K562 (cell line): ENCODE data around the gene TPO. TPM values are rescaled to one million over a fixed set of nuclear protein-coding genes. Genes with fewer than 3 reads are reported as not detected.

Experiments used
- ATAC-seq: fragments of 200-7000 bp; cut with Tn5 transposase; 3 replicates; pipeline ENCODE4 v1.9.1; 2020; ENCODE audit warnings: moderate library complexity
- BruUV-seq: library from RNA; stranded (reverse); fragments of 400-500 nt; replicated peaks from 2 replicates; lab custom pipeline; 2021; lab: Mats Ljungman, UMichigan
- CTCF ChIA-PET: fragments of 300-600 bp; formaldehyde crosslinking; extraction: SDS; loops from one replicate; lab custom pipeline; 2021; ENCODE audit warnings: low intra/inter-chr PET ratio; lab: Yijun Ruan, JAX
- POLR2A ChIA-PET: fragments of 300-600, 350-650 bp; sonication (Branson Sonifier 250); formaldehyde crosslinking; extraction: SDS; loops from one replicate; lab custom pipeline; 2021; ENCODE audit warnings: antibody characterized with exemption, inconsistent platforms; lab: Yijun Ruan, JAX
- DNase-seq, 4 experiments: peaks; one replicate each; pipeline versions ENCODE4 v3.0.0 to v3.0.0-alpha.2; 2011 to 2018; ENCODE audit warnings: low spot score in 3 of 4, mixed read lengths in 3 of 4; ENCODE audit errors: extremely low read depth in 1 of 4
- FAIRE-seq: peaks from 2 replicates; lab custom pipeline; 2011; peaks lifted over from hg19 to GRCh38; lab: Jason Lieb, UNC
- H2AFZ ChIP-seq: 2 replicates; pipeline ENCODE4 v1.6.0; 2011; ENCODE audit warnings: low read depth, low read length, control low read depth, inconsistent platforms
- H3K27ac ChIP-seq: fragments of 200-600 bp; 3 replicates; pipeline ENCODE4 v1.8.0; 2011; ENCODE audit warnings: low read depth, mild to moderate bottlenecking, control low read depth, inconsistent platforms, low read length, moderate library complexity, mixed read lengths; ENCODE audit errors: extremely low read depth
- H3K27me3 ChIP-seq, 2 experiments: fragments of 300-600 bp in 1 of 2; 2 replicates in 1 of 2; 3 replicates in 1 of 2; pipeline versions ENCODE4 v1.6.0 to v1.8.0; 2011; ENCODE audit warnings: inconsistent platforms in 2 of 2, low read length in 2 of 2, mild to moderate bottlenecking in 1 of 2, mixed read lengths in 1 of 2, moderate library complexity in 1 of 2; ENCODE audit not compliant: control insufficient read depth in 2 of 2, insufficient read depth in 2 of 2
- H3K36me3 ChIP-seq: fragments of 300-600 bp; 3 replicates; pipeline ENCODE4 v1.8.0; 2011; ENCODE audit warnings: mild to moderate bottlenecking, low read length, inconsistent platforms; ENCODE audit not compliant: control insufficient read depth, insufficient read depth
- H3K4me1 ChIP-seq, 2 experiments: fragments of 200-600 bp in 1 of 2; replicated peaks in 1 of 2; 2 replicates in 1 of 2; 3 replicates in 1 of 2; pipeline versions ENCODE4 v1.5.1 to v1.8.0; 2011; ENCODE audit warnings: inconsistent platforms in 2 of 2, low read length in 2 of 2, mild to moderate bottlenecking in 1 of 2, mixed read lengths in 1 of 2, moderate library complexity in 1 of 2; ENCODE audit not compliant: control insufficient read depth in 2 of 2, insufficient read depth in 2 of 2
- H3K4me2 ChIP-seq: 2 replicates; pipeline ENCODE4 v1.6.1; 2011; ENCODE audit warnings: low read length, control low read depth, inconsistent platforms, mixed read lengths; ENCODE audit not compliant: insufficient read depth
- H3K4me3 ChIP-seq: fragments of 200-600 bp; sonication (generic), shearing (Covaris generic); 2 replicates; pipeline ENCODE4 v1.5.1; 2016; ENCODE audit warnings: control low read depth, inconsistent platforms
- H3K79me2 ChIP-seq: fragments of 200-600 bp; 3 replicates; pipeline ENCODE4 v1.8.0; 2011; ENCODE audit warnings: low read length, inconsistent platforms; ENCODE audit not compliant: control insufficient read depth, insufficient read depth
- H3K9ac ChIP-seq, 2 experiments: 2 replicates each; pipeline versions ENCODE4 v1.6.0 to v1.6.1; 2011; ENCODE audit warnings: low read depth in 2 of 2, low read length in 2 of 2, control low read depth in 1 of 2, inconsistent platforms in 1 of 2, mild to moderate bottlenecking in 1 of 2, mixed read lengths in 1 of 2; ENCODE audit not compliant: insufficient read depth in 1 of 2
- H3K9me1 ChIP-seq: one replicate; pipeline ENCODE4 v1.6.0; 2011; ENCODE audit warnings: inconsistent platforms, mild to moderate bottlenecking, low read length, moderate library complexity; ENCODE audit not compliant: control insufficient read depth, insufficient read depth
- H3K9me3 ChIP-seq: replicated peaks from 2 replicates; pipeline ENCODE4 v1.5.1; 2011; ENCODE audit warnings: low read depth, low read length, inconsistent platforms; ENCODE audit not compliant: control insufficient read depth, insufficient read depth
- H4K20me1 ChIP-seq: replicated peaks from 2 replicates; pipeline ENCODE4 v1.6.1; 2011; ENCODE audit warnings: low read length, inconsistent platforms, mixed read lengths; ENCODE audit not compliant: control insufficient read depth, insufficient read depth
- ATF1 ChIP-seq, 2 experiments: fragments of 450-650 bp in 1 of 2; IDR thresholded peaks; 2 replicates each; pipeline ENCODE4 v1.6.1; 2016; ENCODE audit warnings: missing compliant biosample characterization in 1 of 2, missing genetic modification characterization in 1 of 2
- CREB1 ChIP-seq, 2 experiments: sonication (generic) in 1 of 2; formaldehyde crosslinking in 1 of 2; IDR thresholded peaks; 2 replicates each; pipeline versions ENCODE4 v1.6.1 to v1.8.0; 2012 to 2022; ENCODE audit warnings: inconsistent platforms in 1 of 2, mild to moderate bottlenecking in 1 of 2, missing genetic modification reagents in 1 of 2, moderate library complexity in 1 of 2
- CTCF ChIP-seq, 3 experiments: IDR thresholded peaks in 2 of 3; conservative IDR thresholded peaks in 1 of 3; 2 replicates each; pipeline ENCODE4 v1.5.1; 2011 to 2012; ENCODE audit warnings: low read length in 3 of 3, mild to moderate bottlenecking in 3 of 3, control low read depth in 2 of 3, improper control_type of control experiment in 1 of 3, inconsistent platforms in 1 of 3, low read depth in 1 of 3, mixed read lengths in 1 of 3, moderate library complexity in 1 of 3; ENCODE audit not compliant: insufficient read depth in 2 of 3
- DNMT1 ChIP-seq: fragments of 450-650 bp; IDR thresholded peaks from 2 replicates; pipeline ENCODE4 v1.6.1; 2016; ENCODE audit warnings: antibody characterized with exemption, mild to moderate bottlenecking
- NFATC3 ChIP-seq: fragments of 450-650 bp; IDR thresholded peaks from 2 replicates; pipeline ENCODE4 v1.6.1; 2017; ENCODE audit warnings: mild to moderate bottlenecking
- NRF1 ChIP-seq, 2 experiments: fragments of 450-650 bp; IDR thresholded peaks in 1 of 2; conservative IDR thresholded peaks in 1 of 2; 2 replicates each; pipeline ENCODE4 v1.6.1; 2014; ENCODE audit warnings: mild to moderate bottlenecking in 2 of 2
- RFX1 ChIP-seq: fragments of 450-650 bp; IDR thresholded peaks from 2 replicates; pipeline ENCODE4 v1.6.1; 2016; ENCODE audit warnings: mild to moderate bottlenecking, moderate library complexity
- TAF1 ChIP-seq: IDR thresholded peaks from 2 replicates; pipeline ENCODE4 v1.6.1; 2011; ENCODE audit warnings: mild to moderate bottlenecking, low read length, moderate library complexity; ENCODE audit not compliant: insufficient read depth, control insufficient read depth, severe bottlenecking; ENCODE audit errors: extremely low read depth
- ZNF551 ChIP-seq: fragments of 250-450 bp; sonication (Bioruptor Pico); IDR thresholded peaks from 2 replicates; pipeline ENCODE4 v1.5.0; 2021; ENCODE audit warnings: mild to moderate bottlenecking, moderate library complexity
- ZNF717 ChIP-seq: fragments of 250-450 bp; sonication (Bioruptor Pico); IDR thresholded peaks from 2 replicates; pipeline ENCODE4 v1.5.0; 2021
- WGBS: fragments of 100-300 bp; shearing (Covaris generic); methylation state at CpG from one replicate; pipeline ENCODE4 v1.1.6; 2016; ENCODE audit warnings: low coverage, mixed read lengths; ENCODE audit not compliant: insufficient coverage; ENCODE audit errors: missing lambda C conversion rate; 5-methylcytosine and 5-hydroxymethylcytosine counted together
- in situ Hi-C: fragments of 300-500 bp; cut with MboI; formaldehyde crosslinking; loops from 4 replicates; pipeline ENCODE4 v1.15.0; 2018; ENCODE audit warnings: inconsistent platforms, mixed read lengths
- intact Hi-C: fragments of 100-400 bp; cut with micrococcal nuclease; formaldehyde crosslinking; loops from 2 replicates; pipeline ENCODE4 v1.14.2; 2022
- polyA plus RNA-seq, 8 experiments: library from polyadenylated mRNA; depleted of rRNA in 4 of 8; stranded (reverse) in 5 of 8; unstranded in 3 of 8; fragments of >200 nt; fragmentation: Nextera tagmentation in 2 of 8; fragmentation: Illumina TruSeq in 1 of 8; extraction: Ambion mirVana in 2 of 8; extraction: Trizol in 1 of 8; gene quantifications; 2 replicates each; pipeline versions ENCODE4 v1.2.1 to v1.2.3, GENCODE V29; 2011 to 2014; ENCODE audit warnings: inconsistent platforms in 1 of 8, missing spikeins in 1 of 8
- total RNA-seq, 7 experiments: library from RNA; depleted of rRNA in 6 of 7; stranded (reverse); fragments of >200 nt in 6 of 7; fragmentation: Illumina TruSeq in 2 of 7; extraction: Trizol in 2 of 7; gene quantifications; 2 replicates each; pipeline versions ENCODE4 v1.2.1 to v1.2.3, GENCODE V29; 2011 to 2021; ENCODE audit warnings: low replicate concordance in 1 of 7
- TF ChIP-seq, protein P1 (sequence below): sonication (generic); formaldehyde crosslinking; IDR thresholded peaks from 2 replicates; pipeline ENCODE4 v1.9.0; 2022; ENCODE audit warnings: mild to moderate bottlenecking, missing genetic modification reagents
- TF ChIP-seq, protein P2 (sequence below): fragments of 200-800 bp; sonication (Bioruptor generic); IDR thresholded peaks from 2 replicates; pipeline ENCODE4 v1.6.1; 2017; ENCODE audit warnings: missing genetic modification characterization, missing compliant biosample characterization

The TPO gene
- total and polyA plus RNA-seq, 9 of the 15 experiments (the other 6 are each of a cell fraction or from before 2014, with no cell fraction given) = not detected

- TF ChIP-seq CTCF (IDR thresholded peaks at IDR 0.05 in 2 of 3, conservative IDR thresholded peaks at IDR 0.05 in 1 of 3; ENCODE audit: insufficient read depth in 2 of 3, low read depth in 1 of 3, low read length in 3 of 3) (no peak), NFATC3 (no peak), NRF1 (conservative IDR thresholded peaks at IDR 0.05 in 1 of 2, IDR thresholded peaks at IDR 0.05 in 1 of 2) (no peak)
- TF ChIP-seq, protein P1, sequence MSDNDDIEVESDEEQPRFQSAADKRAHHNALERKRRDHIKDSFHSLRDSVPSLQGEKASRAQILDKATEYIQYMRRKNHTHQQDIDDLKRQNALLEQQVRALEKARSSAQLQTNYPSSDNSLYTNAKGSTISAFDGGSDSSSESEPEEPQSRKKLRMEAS (CRISPR knock-in tag) = no peak
- TF ChIP-seq, protein P2, sequence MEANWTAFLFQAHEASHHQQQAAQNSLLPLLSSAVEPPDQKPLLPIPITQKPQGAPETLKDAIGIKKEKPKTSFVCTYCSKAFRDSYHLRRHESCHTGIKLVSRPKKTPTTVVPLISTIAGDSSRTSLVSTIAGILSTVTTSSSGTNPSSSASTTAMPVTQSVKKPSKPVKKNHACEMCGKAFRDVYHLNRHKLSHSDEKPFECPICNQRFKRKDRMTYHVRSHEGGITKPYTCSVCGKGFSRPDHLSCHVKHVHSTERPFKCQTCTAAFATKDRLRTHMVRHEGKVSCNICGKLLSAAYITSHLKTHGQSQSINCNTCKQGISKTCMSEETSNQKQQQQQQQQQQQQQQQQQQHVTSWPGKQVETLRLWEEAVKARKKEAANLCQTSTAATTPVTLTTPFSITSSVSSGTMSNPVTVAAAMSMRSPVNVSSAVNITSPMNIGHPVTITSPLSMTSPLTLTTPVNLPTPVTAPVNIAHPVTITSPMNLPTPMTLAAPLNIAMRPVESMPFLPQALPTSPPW (CRISPR knock-in tag) = no peak
Measured at GRCh38 chr2:1556286-1556685, 143.0 kb downstream of the TPO start (continued).

DNA sequence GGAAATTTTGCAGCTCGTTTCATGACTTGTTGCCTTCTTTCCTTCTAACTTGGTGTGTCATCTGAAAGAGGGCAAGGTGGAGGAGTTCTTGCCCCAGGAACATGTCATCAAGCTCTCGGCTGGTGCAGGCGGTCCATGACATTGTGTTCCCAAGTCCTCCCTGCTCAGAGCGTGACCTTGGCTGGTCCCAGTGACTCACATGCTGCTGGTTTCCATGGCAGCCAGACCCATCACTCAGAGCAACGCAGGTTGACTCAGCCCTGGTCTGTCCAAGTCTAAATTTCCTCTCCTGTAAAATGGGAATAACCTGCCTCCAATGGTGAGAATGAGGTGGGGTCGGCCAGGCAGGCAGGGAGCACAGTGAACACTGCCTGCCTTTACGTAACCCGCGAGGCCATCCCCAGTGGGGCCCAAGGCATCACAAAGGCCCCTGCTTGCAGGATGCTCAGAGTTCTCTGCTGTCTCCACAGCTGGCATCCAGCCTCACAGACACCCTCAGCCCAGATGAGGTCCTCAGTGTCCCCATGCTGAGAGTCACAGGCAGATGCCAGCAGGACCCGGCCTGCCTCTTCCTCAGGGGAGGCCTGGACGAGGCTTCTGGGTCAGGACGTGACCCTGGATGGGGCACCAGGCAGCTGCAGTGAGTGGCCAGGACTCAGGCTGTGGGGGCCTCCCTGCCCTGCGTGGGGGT is 143.7 kb downstream of the TPO start:
- TF ChIP-seq DNMT1 = no peak
- TF ChIP-seq RFX1 = peak; percentile 45; the same call in 1 of the 2 replicates
- no peak for TF ChIP-seq ATF1 (CRISPR knock-in tag; IDR thresholded peaks at IDR 0.05)
- no peak for TF ChIP-seq ATF1 (tag; IDR thresholded peaks at IDR 0.05)
- TF ChIP-seq ZNF551 (CRISPR knock-in tag) = no peak
- no peak for TF ChIP-seq ZNF717 (CRISPR knock-in tag)
- no peak for TF ChIP-seq TAF1
- TF ChIP-seq CREB1 (IDR thresholded peaks at IDR 0.05) = no peak
- no peak for TF ChIP-seq CREB1 (CRISPR knock-in tag; IDR thresholded peaks at IDR 0.05)
- ChIA-PET CTCF (no interaction called here), POLR2A (no interaction called here)
- intact Hi-C loops = no loop called here
- Histone ChIP-seq H3K27ac (no peak overlapping the region), H3K4me1 (no peaks in the 10 kb centered on the region), H3K9me1 (no peaks in the 10 kb centered on the region), H3K9ac (no peak overlapping the region), H4K20me1 (no peaks in the 10 kb centered on the region), H3K4me2 (no peak overlapping the region), H3K79me2 (no peaks in the 10 kb centered on the region), H3K4me3 (no peak overlapping the region), H3K9me3 (no peaks in the 10 kb centered on the region), H3K36me3 (no peaks in the 10 kb centered on the region), H3K27me3 (peaks cover 2 to 16% of the 10 kb centered on the region in 2 experiments; a peak in 3 of 5 replicates), H2AFZ (no peak overlapping the region)
- FAIRE-seq = no peak
- no peak for ATAC-seq
- DNase-seq = no peak
- in situ Hi-C loops = no loop called here
- no TSS peak for BruUV-seq
- WGBS = 0% methylated on average over 11 of the region's 13 CpGs
